Fibroblast of peridontal ligament (primary cell): Measurements from ENCODE around the gene CD27.
"Not testable (repeated sequence)": the region's sequence is repeated elsewhere in the genome, so short reads cannot be mapped to it uniquely, and the experiment has no call there.

Source experiments
- DNase-seq: peaks from one replicate; pipeline ENCODE4 v3.0.0-alpha.2; 2010; ENCODE audit errors: extremely low read depth

The CD27 gene

GRCh38 chr12:6461401-6462233 is 16.9 kb downstream of the CD27 start:
- no peak for DNase-seq

GRCh38 chr12:6462234-6462995 is 17.7 kb downstream of the CD27 start:
- DNase-seq = no peak

GRCh38 chr12:6463216-6463615 is 18.5 kb downstream of the CD27 start:
- DNase-seq = no peak

- no peak for DNase-seq
Measured at GRCh38 chr12:6463858-6464257, 19.1 kb downstream of the CD27 start.

GRCh38 chr12:6464531-6464930 is 19.8 kb downstream of the CD27 start:
- DNase-seq = no peak

GRCh38 chr12:6465467-6466183 is 20.9 kb downstream of the CD27 start:
- peak; percentile 87 for DNase-seq

GRCh38 chr12:6466184-6466573 is 21.4 kb downstream of the CD27 start:
- no peak for DNase-seq

GRCh38 chr12:6466751-6467150 is 22.0 kb downstream of the CD27 start:
- DNase-seq = not testable (repeated sequence)

- DNase-seq = not testable (repeated sequence)
Measured at GRCh38 chr12:6467571-6468282, 23.0 kb downstream of the CD27 start.

GRCh38 chr12:6468283-6468575 is 23.5 kb downstream of the CD27 start:
- DNase-seq = peak; percentile 42

- no peak for DNase-seq
Measured at GRCh38 chr12:6469092-6469491, 24.3 kb downstream of the CD27 start.

- peak; percentile 30 for DNase-seq
Measured at GRCh38 chr12:6469609-6470374, 25.0 kb downstream of the CD27 start.

- peak; percentile 94 for DNase-seq
Measured at GRCh38 chr12:6470375-6471163, 25.8 kb downstream of the CD27 start, which contains the start of gene VAMP1. TSS of gene VAMP1 (minus strand) at chr12:6470677. CDS start at chr12:6470531, 146 bp downstream.

- peak; percentile 43 for DNase-seq
Measured at GRCh38 chr12:6471989-6472360, 27.2 kb downstream of the CD27 start.

GRCh38 chr12:6472491-6472890 is 27.7 kb downstream of the CD27 start:
- DNase-seq = no peak

- DNase-seq = not testable (repeated sequence)
Measured at GRCh38 chr12:6475233-6475975, 30.6 kb downstream of the CD27 start.

- DNase-seq = peak; percentile 91
Measured at GRCh38 chr12:6476489-6476888, 31.7 kb downstream of the CD27 start.

- not testable (repeated sequence) for DNase-seq
Measured at GRCh38 chr12:6477601-6478377, 33.0 kb downstream of the CD27 start.

- DNase-seq = no peak
Measured at GRCh38 chr12:6478416-6478815, 33.7 kb downstream of the CD27 start.
